ENCODE results near the gene LDLRAD3.

Gene LDLRAD3

GRCh38 chr11:36150986-36151385, 207.1 kb downstream of the LDLRAD3 start:
- Histone ChIP-seq H3F3A (ENCODE audit: low read depth) (no peaks in the 10 kb centered on the region), H3K79me2 (ENCODE audit: insufficient read depth, low read length) (no peaks in the 10 kb centered on the region), H3K9me3 (ENCODE audit: insufficient read depth, low read depth, low read length) (no peaks in the 10 kb centered on the region), H2AFZ (ENCODE audit: low read length) (no peak overlapping the region), H3K36me3 (ENCODE audit: insufficient read depth, low read length) (no peaks in the 10 kb centered on the region), H3K27me3 (ENCODE audit: insufficient read depth, low read length, poor library complexity, severe bottlenecking) (no peaks in the 10 kb centered on the region), H3K4me1 (ENCODE audit: insufficient read depth, low read length, poor library complexity, severe bottlenecking) (peaks cover 12% of the 10 kb centered on the region), H3K4me3 (ENCODE audit: low read length, poor library complexity, severe bottlenecking) (no peak overlapping the region), H3K9me2 (replicated peaks; ENCODE audit: low read depth, low read length) (no peaks in the 10 kb centered on the region), H3K4me2 (ENCODE audit: low read depth, low read length, poor library complexity, severe bottlenecking) (no peak overlapping the region), H3K9ac (ENCODE audit: low read depth, low read length, poor library complexity, severe bottlenecking) (no peak overlapping the region), H4K20me1 (ENCODE audit: insufficient read depth, low read length, poor library complexity, severe bottlenecking) (no peaks in the 10 kb centered on the region)
- no peak for TF ChIP-seq CTCF (conservative IDR thresholded peaks at IDR 0.05; ENCODE audit: low read length)
- no peak for TF ChIP-seq EZH2phosphoT487 (IDR thresholded peaks at IDR 0.05; ENCODE audit: borderline replicate concordance)

- Histone ChIP-seq H3K36me3 (ENCODE audit: insufficient read depth, low read length) (no peaks in the 10 kb centered on the region), H3K4me3 (ENCODE audit: low read length, poor library complexity, severe bottlenecking) (no peak overlapping the region)
- TF ChIP-seq EZH2phosphoT487 (IDR thresholded peaks at IDR 0.05; ENCODE audit: borderline replicate concordance) (no peak), CTCF (conservative IDR thresholded peaks at IDR 0.05; ENCODE audit: low read length) (no peak)
These were observed 208.2 kb downstream of the LDLRAD3 start for GRCh38 chr11:36151933-36152580.

GRCh38 chr11:36153551-36153950, 209.7 kb downstream of the LDLRAD3 start:
- H4K20me1 ChIP-seq (ENCODE audit: insufficient read depth, low read length, poor library complexity, severe bottlenecking), result no peaks in the 10 kb centered on the region
- H3K4me1 ChIP-seq (ENCODE audit: insufficient read depth, low read length, poor library complexity, severe bottlenecking), result peaks cover 12% of the 10 kb centered on the region
- no peak overlapping the region for H3K4me3 ChIP-seq (ENCODE audit: low read length, poor library complexity, severe bottlenecking)
- H3K9ac ChIP-seq (ENCODE audit: low read depth, low read length, poor library complexity, severe bottlenecking), result no peak overlapping the region
- no peak overlapping the region for H3K4me2 ChIP-seq (ENCODE audit: low read depth, low read length, poor library complexity, severe bottlenecking)
- no peaks in the 10 kb centered on the region for H3F3A ChIP-seq (ENCODE audit: low read depth)
- no peaks in the 10 kb centered on the region for H3K36me3 ChIP-seq (ENCODE audit: insufficient read depth, low read length)
- no peaks in the 10 kb centered on the region for H3K9me2 ChIP-seq (replicated peaks; ENCODE audit: low read depth, low read length)
- H3K27me3 ChIP-seq (ENCODE audit: insufficient read depth, low read length, poor library complexity, severe bottlenecking), result no peaks in the 10 kb centered on the region
- TF ChIP-seq EZH2phosphoT487 (IDR thresholded peaks at IDR 0.05; ENCODE audit: borderline replicate concordance) (no peak), CTCF (conservative IDR thresholded peaks at IDR 0.05; ENCODE audit: low read length) (no peak)
- no peak overlapping the region for H2AFZ ChIP-seq (ENCODE audit: low read length)
- no peaks in the 10 kb centered on the region for H3K9me3 ChIP-seq (ENCODE audit: insufficient read depth, low read depth, low read length)
- H3K79me2 ChIP-seq (ENCODE audit: insufficient read depth, low read length), result no peaks in the 10 kb centered on the region

More at GRCh38 chr11:36151933-36152580, 208.2 kb downstream of the LDLRAD3 start:
- no peak overlapping the region for H2AFZ ChIP-seq (ENCODE audit: low read length)
- no peak overlapping the region for H3K9ac ChIP-seq (ENCODE audit: low read depth, low read length, poor library complexity, severe bottlenecking)
- no peaks in the 10 kb centered on the region for H4K20me1 ChIP-seq (ENCODE audit: insufficient read depth, low read length, poor library complexity, severe bottlenecking)
- H3F3A ChIP-seq (ENCODE audit: low read depth), result no peaks in the 10 kb centered on the region
- H3K4me1 ChIP-seq (ENCODE audit: insufficient read depth, low read length, poor library complexity, severe bottlenecking), result peaks cover 12% of the 10 kb centered on the region
- no peaks in the 10 kb centered on the region for H3K9me2 ChIP-seq (replicated peaks; ENCODE audit: low read depth, low read length)
- no peaks in the 10 kb centered on the region for H3K27me3 ChIP-seq (ENCODE audit: insufficient read depth, low read length, poor library complexity, severe bottlenecking)
- no peaks in the 10 kb centered on the region for H3K9me3 ChIP-seq (ENCODE audit: insufficient read depth, low read depth, low read length)
- H3K4me2 ChIP-seq (ENCODE audit: low read depth, low read length, poor library complexity, severe bottlenecking), result no peak overlapping the region
- no peaks in the 10 kb centered on the region for H3K79me2 ChIP-seq (ENCODE audit: insufficient read depth, low read length)

Measured in Loucy (cell line).